ENCODE measurements around the gene PDE7B. TPM values are rescaled to one million over a fixed set of nuclear protein-coding genes. Genes with fewer than 3 reads are reported as not detected.

PDE7B gene
- total RNA-seq, 2 experiments from 2014 or later, result 0.73 to 1.1 TPM

GRCh38 chr6:135937106-135937505 is 85.6 kb downstream of the PDE7B start:
- CTCF ChIA-PET, result interaction anchor here (0.7 kb wide), 2 partner anchors 16 to 290 kb away, joined by 3 to 4 read pairs; no protein-coding TSS in a partner anchor
- intact Hi-C loops (cut with DNase I, micrococcal nuclease), result no loop called here
- POLR2A ChIA-PET, result no interaction called here
- H3K27ac Mint-ChIP-seq, result no peak overlapping the region
- H3K4me1 Mint-ChIP-seq, result no peaks in the 10 kb centered on the region
- DNase-seq (no peak), ATAC-seq (no peak)
- H3K27me3 Mint-ChIP-seq, result no peaks in the 10 kb centered on the region
- no peak overlapping the region for H3K4me3 Mint-ChIP-seq
- H3K36me3 Mint-ChIP-seq (ENCODE audit: low read depth), result no peaks in the 10 kb centered on the region
- H3K9me3 Mint-ChIP-seq (ENCODE audit: low read depth), result no peaks in the 10 kb centered on the region

GRCh38 chr6:135938576-135939207 is 87.2 kb downstream of the PDE7B start:
- CTCF ChIA-PET, result interaction anchor here (1.1 to 1.3 kb wide), 2 partner anchors 9 to 288 kb away, joined by 3 to 5 read pairs; no protein-coding TSS in a partner anchor
- intact Hi-C loops (cut with DNase I, micrococcal nuclease), result no loop called here
- no peaks in the 10 kb centered on the region for H3K27me3 Mint-ChIP-seq
- no peaks in the 10 kb centered on the region for H3K4me1 Mint-ChIP-seq
- H3K4me3 Mint-ChIP-seq, result no peak overlapping the region
- ATAC-seq, result peak; percentile 23
- no peaks in the 10 kb centered on the region for H3K36me3 Mint-ChIP-seq (ENCODE audit: low read depth)
- no peaks in the 10 kb centered on the region for H3K9me3 Mint-ChIP-seq (ENCODE audit: low read depth)
- POLR2A ChIA-PET, result no interaction called here
- H3K27ac Mint-ChIP-seq, result no peak overlapping the region
- DNase-seq, result no peak

GRCh38 chr6:135939208-135939591 is 87.7 kb downstream of the PDE7B start:
- Mint-ChIP-seq H3K27ac (no peak overlapping the region), H3K27me3 (no peaks in the 10 kb centered on the region), H3K9me3 (ENCODE audit: low read depth) (no peaks in the 10 kb centered on the region), H3K4me1 (no peaks in the 10 kb centered on the region), H3K4me3 (no peak overlapping the region), H3K36me3 (ENCODE audit: low read depth) (no peaks in the 10 kb centered on the region)
- no peak for ATAC-seq
- CTCF ChIA-PET, result interaction anchor here (1.3 kb wide), 1 partner anchor 288 kb away, joined by 5 read pairs; no protein-coding TSS in a partner anchor
- intact Hi-C loops (cut with DNase I, micrococcal nuclease), result no loop called here
- POLR2A ChIA-PET, result no interaction called here
- DNase-seq, result no peak

- intact Hi-C loops (cut with DNase I, micrococcal nuclease), result no loop called here
- H3K4me3 Mint-ChIP-seq, result no peak overlapping the region
- POLR2A ChIA-PET, result interaction anchor here (0.6 kb wide), 1 partner anchor 83 kb away, joined by 4 read pairs; no protein-coding TSS in a partner anchor
- H3K9me3 Mint-ChIP-seq (ENCODE audit: low read depth), result no peaks in the 10 kb centered on the region
- no peaks in the 10 kb centered on the region for H3K27me3 Mint-ChIP-seq
- DNase-seq, result no peak
- CTCF ChIA-PET, result no interaction called here
- no peaks in the 10 kb centered on the region for H3K36me3 Mint-ChIP-seq (ENCODE audit: low read depth)
- H3K4me1 Mint-ChIP-seq, result no peaks in the 10 kb centered on the region
- ATAC-seq, result no peak
- H3K27ac Mint-ChIP-seq, result no peak overlapping the region
Observed at GRCh38 chr6:135940616-135941167, 89.2 kb downstream of the PDE7B start.

GRCh38 chr6:135941275-135942025 is 89.9 kb downstream of the PDE7B start:
- ATAC-seq, result no peak
- intact Hi-C loops (cut with DNase I, micrococcal nuclease), result no loop called here

GRCh38 chr6:135944120-135944519 is 92.6 kb downstream of the PDE7B start:
- no peaks in the 10 kb centered on the region for H3K4me1 Mint-ChIP-seq
- POLR2A ChIA-PET, result no interaction called here
- H3K27me3 Mint-ChIP-seq, result no peaks in the 10 kb centered on the region
- ATAC-seq (no peak), DNase-seq (no peak)
- H3K27ac Mint-ChIP-seq, result no peak overlapping the region
- CTCF ChIA-PET, result no interaction called here
- intact Hi-C loops (cut with DNase I, micrococcal nuclease), result no loop called here
- H3K36me3 Mint-ChIP-seq (ENCODE audit: low read depth), result no peaks in the 10 kb centered on the region
- H3K9me3 Mint-ChIP-seq (ENCODE audit: low read depth), result no peaks in the 10 kb centered on the region
- H3K4me3 Mint-ChIP-seq, result no peak overlapping the region

More at GRCh38 chr6:135941275-135942025, 89.9 kb downstream of the PDE7B start:
- no peaks in the 10 kb centered on the region for H3K36me3 Mint-ChIP-seq (ENCODE audit: low read depth)
- no peaks in the 10 kb centered on the region for H3K9me3 Mint-ChIP-seq (ENCODE audit: low read depth)
- DNase-seq, result no peak
- H3K27ac Mint-ChIP-seq, result no peak overlapping the region
- POLR2A ChIA-PET, result interaction anchor here (0.6 kb wide), 1 partner anchor 82 kb away, joined by 4 read pairs; no protein-coding TSS in a partner anchor
- no peaks in the 10 kb centered on the region for H3K27me3 Mint-ChIP-seq
- no peak overlapping the region for H3K4me3 Mint-ChIP-seq
- no peaks in the 10 kb centered on the region for H3K4me1 Mint-ChIP-seq
- CTCF ChIA-PET, result interaction anchor here (0.7 kb wide), 1 partner anchor 115 kb away, joined by 3 read pairs; no protein-coding TSS in a partner anchor

GRCh38 chr6:135946674-135947073 is 95.2 kb downstream of the PDE7B start:
- Mint-ChIP-seq H3K36me3 (ENCODE audit: low read depth) (no peaks in the 10 kb centered on the region), H3K4me3 (no peak overlapping the region), H3K9me3 (ENCODE audit: low read depth) (no peaks in the 10 kb centered on the region), H3K27ac (no peak overlapping the region), H3K4me1 (no peaks in the 10 kb centered on the region), H3K27me3 (no peaks in the 10 kb centered on the region)
- ChIA-PET CTCF (no interaction called here), POLR2A (no interaction called here)
- intact Hi-C loops (cut with DNase I, micrococcal nuclease), result no loop called here
- ATAC-seq (no peak), DNase-seq (no peak)

GRCh38 chr6:135950669-135951068 is 99.2 kb downstream of the PDE7B start:
- no peak overlapping the region for H3K4me3 Mint-ChIP-seq
- CTCF ChIA-PET, result interaction anchor here (0.5 kb wide), 1 partner anchor 538 kb away, joined by 4 read pairs; no protein-coding TSS in a partner anchor

GRCh38 chr6:135951169-135951568 is 99.7 kb downstream of the PDE7B start:
- CTCF ChIA-PET, result interaction anchor here (0.5 kb wide), 1 partner anchor 538 kb away, joined by 4 read pairs; no protein-coding TSS in a partner anchor
- intact Hi-C loops (cut with DNase I, micrococcal nuclease), result no loop called here
- Mint-ChIP-seq H3K27me3 (no peaks in the 10 kb centered on the region), H3K4me1 (no peaks in the 10 kb centered on the region), H3K9me3 (ENCODE audit: low read depth) (no peaks in the 10 kb centered on the region), H3K36me3 (ENCODE audit: low read depth) (no peaks in the 10 kb centered on the region), H3K4me3 (no peak overlapping the region), H3K27ac (no peak overlapping the region)
- no peak for ATAC-seq
- POLR2A ChIA-PET, result no interaction called here
- DNase-seq, result no peak

More at GRCh38 chr6:135950669-135951068, 99.2 kb downstream of the PDE7B start:
- Mint-ChIP-seq H3K36me3 (ENCODE audit: low read depth) (no peaks in the 10 kb centered on the region), H3K27me3 (no peaks in the 10 kb centered on the region), H3K27ac (no peak overlapping the region), H3K9me3 (ENCODE audit: low read depth) (no peaks in the 10 kb centered on the region), H3K4me1 (no peaks in the 10 kb centered on the region)
- ATAC-seq (no peak), DNase-seq (no peak)
- intact Hi-C loops (cut with DNase I, micrococcal nuclease), result no loop called here
- POLR2A ChIA-PET, result no interaction called here

- Mint-ChIP-seq H3K36me3 (ENCODE audit: low read depth) (no peaks in the 10 kb centered on the region), H3K4me3 (no peak overlapping the region), H3K9me3 (ENCODE audit: low read depth) (no peaks in the 10 kb centered on the region), H3K4me1 (no peaks in the 10 kb centered on the region), H3K27ac (no peak overlapping the region), H3K27me3 (no peaks in the 10 kb centered on the region)
- no peak for DNase-seq
- no peak for ATAC-seq
- intact Hi-C loops (cut with DNase I, micrococcal nuclease), result no loop called here
- ChIA-PET POLR2A (no interaction called here), CTCF (no interaction called here)
Observed at GRCh38 chr6:135953818-135954217, 102.3 kb downstream of the PDE7B start.

GRCh38 chr6:135955099-135955498 is 103.6 kb downstream of the PDE7B start:
- ChIA-PET POLR2A (no interaction called here), CTCF (no interaction called here)
- Mint-ChIP-seq H3K36me3 (ENCODE audit: low read depth) (no peaks in the 10 kb centered on the region), H3K4me3 (no peak overlapping the region), H3K27me3 (no peaks in the 10 kb centered on the region), H3K4me1 (no peaks in the 10 kb centered on the region), H3K9me3 (ENCODE audit: low read depth) (no peaks in the 10 kb centered on the region), H3K27ac (no peak overlapping the region)
- DNase-seq (no peak), ATAC-seq (no peak)
- intact Hi-C loops (cut with DNase I, micrococcal nuclease), result no loop called here

- ChIA-PET POLR2A (no interaction called here), CTCF (no interaction called here)
- H3K4me3 Mint-ChIP-seq, result no peak overlapping the region
- peaks cover 6% of the 10 kb centered on the region for H3K36me3 Mint-ChIP-seq (ENCODE audit: low read depth)
- peaks cover 9% of the 10 kb centered on the region for H3K9me3 Mint-ChIP-seq (ENCODE audit: low read depth)
- no peaks in the 10 kb centered on the region for H3K27me3 Mint-ChIP-seq
- no peaks in the 10 kb centered on the region for H3K4me1 Mint-ChIP-seq
- H3K27ac Mint-ChIP-seq, result no peak overlapping the region
- DNase-seq (no peak), ATAC-seq (no peak)
- intact Hi-C loops (cut with DNase I, micrococcal nuclease), result no loop called here
Observed at GRCh38 chr6:135962731-135963130, 111.2 kb downstream of the PDE7B start.
